ENCODE data around the gene MYL5. TPM values are rescaled to one million over a fixed set of nuclear protein-coding genes. Genes with fewer than 3 reads are reported as not detected.

Gene MYL5
- total and polyA plus RNA-seq, 2 of the 4 experiments (the other 2 are of a cell fraction): 9.1 to 16.0 TPM

DNA sequence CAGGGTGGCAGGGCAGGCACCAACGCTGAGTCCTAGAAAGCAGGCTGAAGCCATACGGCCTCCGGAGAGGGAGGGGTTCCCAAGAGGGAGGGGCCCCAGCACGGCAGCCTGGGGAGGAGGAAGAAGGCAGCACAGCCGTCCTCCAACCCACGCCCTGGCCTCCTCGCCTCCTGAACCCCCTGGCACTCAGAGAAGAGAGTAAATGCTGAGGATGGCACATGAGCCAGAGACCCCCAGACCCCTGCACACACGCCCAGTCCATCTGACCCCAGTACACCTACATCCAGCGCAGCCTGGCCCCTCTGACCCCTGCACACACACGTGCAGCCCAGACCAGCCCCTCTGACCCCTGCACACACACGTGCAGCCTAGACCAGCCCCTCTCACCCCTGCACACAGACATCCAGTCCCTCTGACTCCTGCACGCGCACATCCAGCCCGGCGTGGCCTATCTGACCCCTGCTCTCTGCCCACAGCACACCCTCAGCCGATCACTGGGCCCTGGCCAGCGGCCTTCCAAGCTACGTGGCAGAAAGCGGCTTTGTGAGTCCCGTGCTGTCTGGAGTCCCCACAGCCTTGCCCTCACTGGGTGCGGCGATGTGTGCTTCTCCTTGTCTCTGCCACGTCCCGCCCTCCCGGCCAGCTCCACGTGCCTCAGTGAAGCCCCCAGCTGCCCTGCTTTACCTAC, 18.7 kb upstream of the MYL5 start:
- Histone ChIP-seq H3K4me1 (ENCODE audit: control insufficient read depth, insufficient read depth, low read length) (no peaks in the 10 kb centered on the region), H2BK5ac (ENCODE audit: low read depth, low read length, poor library complexity, severe bottlenecking) (no peak overlapping the region), H4K20me1 (ENCODE audit: insufficient read depth, low read length) (no peaks in the 10 kb centered on the region), H3K4ac (ENCODE audit: low read depth, low read length) (no peak overlapping the region), H4K5ac (ENCODE audit: low read depth, low read length) (no peak overlapping the region), H3K9me3 (ENCODE audit: control insufficient read depth, insufficient read depth, low read length) (peaks cover 18% of the 10 kb centered on the region), H3K27me3 (ENCODE audit: control insufficient read depth, insufficient read depth, low read length) (peaks cover 10% of the 10 kb centered on the region; the same call in 1 of the 2 replicates), H4K8ac (ENCODE audit: low read depth in 2 of 2, low read length in 2 of 2) (no peak overlapping the region), H2BK20ac (ENCODE audit: low read depth, low read length) (no peak overlapping the region), H3K79me1 (ENCODE audit: low read depth in 1 of 2, low read length in 2 of 2) (no peaks in the 10 kb centered on the region), H4K91ac (ENCODE audit: insufficient read depth, low read depth, low read length) (no peak overlapping the region), H3K27ac (ENCODE audit: insufficient read depth, low read length) (no peak overlapping the region), H3K4me3 (ENCODE audit: insufficient read depth, low read depth, low read length) (no peak overlapping the region), H3K36me3 (ENCODE audit: control insufficient read depth, insufficient read depth, low read length) (no peaks in the 10 kb centered on the region), H3K9ac (ENCODE audit: low read depth, low read length) (no peak overlapping the region), H2BK15ac (ENCODE audit: low read depth, low read length) (no peak overlapping the region), H3K4me2 (ENCODE audit: low read depth, low read length) (no peak overlapping the region), H2AFZ (replicated peaks; ENCODE audit: low read length, poor library complexity) (no peak overlapping the region), H3K18ac (ENCODE audit: low read depth, low read length) (no peak overlapping the region), H3K23ac (ENCODE audit: low read depth, low read length) (no peak overlapping the region), H2AK5ac (ENCODE audit: low read depth, low read length) (no peak overlapping the region), H2BK120ac (ENCODE audit: low read depth, low read length) (no peak overlapping the region), H3K9me1 (ENCODE audit: insufficient read depth, low read length) (no peaks in the 10 kb centered on the region), H3K14ac (replicated peaks; ENCODE audit: low read depth, low read length) (no peak overlapping the region), H2AK9ac (replicated peaks; ENCODE audit: low read depth, low read length, poor library complexity) (no peak overlapping the region), H3K56ac (ENCODE audit: extremely low read depth, insufficient read depth, low read length) (no peak overlapping the region)
- POLR2A ChIA-PET (ENCODE audit: unreplicated experiment): no interaction called here
- 55% methylated on average over 17 of the region's 26 CpGs; no CpG with 5 or more reads in 1 of the 2 experiments for WGBS, 2 experiments (ENCODE audit: extremely low coverage in 2 of 2, insufficient read length in 1 of 2)
- no peak for ATAC-seq (ENCODE audit: low read depth)
- intact Hi-C loops (cut with micrococcal nuclease) (no loop called here), dilution Hi-C loops (cut with HindIII; ENCODE audit: low sequenced_read_pairs, unreplicated experiment) (no loop called here), in situ Hi-C loops (cut with MboI; ENCODE audit: low sequenced_read_pairs) (no loop called here)
- BruUV-seq (replicated peaks): no TSS peak
- TF ChIP-seq CEBPB (IDR thresholded peaks at IDR 0.05; ENCODE audit: low read depth, low read length): no peak
- no peak for TF ChIP-seq FOS (IDR thresholded peaks at IDR 0.05; ENCODE audit: low read depth, low read length)
- TF ChIP-seq MXI1 (IDR thresholded peaks at IDR 0.05; ENCODE audit: borderline replicate concordance, low read depth, low read length): no peak
- CTCF ChIA-PET: no interaction called here
- DNase-seq: no peak

Measured in IMR-90 (cell line).